Choroid plexus epithelial cell (primary cell): ENCODE data around the gene TBPL1.

Source experiments
- DNase-seq: peaks from one replicate; pipeline ENCODE4 v3.0.0-alpha.2; 2010; ENCODE audit warnings: low read depth
- H3K4me3 ChIP-seq: 2 replicates; pipeline ENCODE4 v1.5.1; 2011; ENCODE audit warnings: low read depth, mild to moderate bottlenecking, control low read depth, low read length, moderate library complexity
- TF ChIP-seq, protein P1 (sequence below): conservative IDR thresholded peaks from 2 replicates; pipeline ENCODE4 v1.5.1; 2011; ENCODE audit warnings: low read depth, mild to moderate bottlenecking, control low read depth, inconsistent platforms, low read length, moderate library complexity

The TBPL1 gene

DNA sequence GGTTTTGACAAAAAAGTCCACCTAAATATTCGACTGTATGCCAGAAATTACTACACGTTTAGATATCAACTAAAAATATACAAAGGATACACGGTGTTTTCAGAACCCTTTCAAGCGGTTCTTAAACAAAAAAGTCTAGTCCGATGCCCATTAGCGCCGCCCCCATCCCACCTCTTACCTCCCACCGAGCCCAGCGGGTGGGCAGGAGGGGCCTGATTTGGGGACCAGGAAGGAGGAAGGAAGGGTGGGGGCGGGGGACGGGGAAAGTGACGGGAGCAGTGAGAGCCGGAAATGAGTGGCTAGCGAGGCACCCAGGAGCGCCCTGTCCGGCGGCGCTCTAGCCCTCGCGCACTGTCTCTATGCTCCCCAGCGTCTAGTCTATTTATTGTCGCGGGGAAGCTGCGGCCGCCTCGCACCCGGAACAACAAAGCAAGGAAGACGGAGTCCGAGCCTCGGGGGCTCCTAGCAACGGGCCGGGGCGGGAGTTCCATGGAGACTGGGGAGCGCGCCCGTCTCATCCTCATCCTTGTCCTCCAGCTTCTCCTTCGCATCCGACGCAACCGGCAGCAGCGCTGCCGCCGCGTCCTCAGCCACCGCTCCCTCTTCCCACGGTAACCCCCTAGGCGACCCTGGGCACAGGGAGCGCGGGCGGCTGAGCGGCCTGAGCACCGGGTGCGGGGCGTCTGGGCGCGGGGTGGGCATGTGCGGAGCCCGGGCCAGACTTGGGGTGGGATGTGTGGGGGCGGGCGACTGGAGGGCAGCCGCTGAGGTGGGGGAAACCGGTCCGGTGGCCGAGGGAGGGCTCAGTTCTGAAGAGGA lies at the start of gene TBPL1:
Gene TBPL1, plus strand, starts transcription at position 410 of the 819 bp plus-strand sequence. CDS start 26,902 bp downstream, outside the sequence.
- TF ChIP-seq, protein P1, sequence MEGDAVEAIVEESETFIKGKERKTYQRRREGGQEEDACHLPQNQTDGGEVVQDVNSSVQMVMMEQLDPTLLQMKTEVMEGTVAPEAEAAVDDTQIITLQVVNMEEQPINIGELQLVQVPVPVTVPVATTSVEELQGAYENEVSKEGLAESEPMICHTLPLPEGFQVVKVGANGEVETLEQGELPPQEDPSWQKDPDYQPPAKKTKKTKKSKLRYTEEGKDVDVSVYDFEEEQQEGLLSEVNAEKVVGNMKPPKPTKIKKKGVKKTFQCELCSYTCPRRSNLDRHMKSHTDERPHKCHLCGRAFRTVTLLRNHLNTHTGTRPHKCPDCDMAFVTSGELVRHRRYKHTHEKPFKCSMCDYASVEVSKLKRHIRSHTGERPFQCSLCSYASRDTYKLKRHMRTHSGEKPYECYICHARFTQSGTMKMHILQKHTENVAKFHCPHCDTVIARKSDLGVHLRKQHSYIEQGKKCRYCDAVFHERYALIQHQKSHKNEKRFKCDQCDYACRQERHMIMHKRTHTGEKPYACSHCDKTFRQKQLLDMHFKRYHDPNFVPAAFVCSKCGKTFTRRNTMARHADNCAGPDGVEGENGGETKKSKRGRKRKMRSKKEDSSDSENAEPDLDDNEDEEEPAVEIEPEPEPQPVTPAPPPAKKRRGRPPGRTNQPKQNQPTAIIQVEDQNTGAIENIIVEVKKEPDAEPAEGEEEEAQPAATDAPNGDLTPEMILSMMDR = no peak
- H3K4me3 ChIP-seq = peak within 1 kb of the TSS; percentile 85
- peak; percentile 98 for DNase-seq

DNA sequence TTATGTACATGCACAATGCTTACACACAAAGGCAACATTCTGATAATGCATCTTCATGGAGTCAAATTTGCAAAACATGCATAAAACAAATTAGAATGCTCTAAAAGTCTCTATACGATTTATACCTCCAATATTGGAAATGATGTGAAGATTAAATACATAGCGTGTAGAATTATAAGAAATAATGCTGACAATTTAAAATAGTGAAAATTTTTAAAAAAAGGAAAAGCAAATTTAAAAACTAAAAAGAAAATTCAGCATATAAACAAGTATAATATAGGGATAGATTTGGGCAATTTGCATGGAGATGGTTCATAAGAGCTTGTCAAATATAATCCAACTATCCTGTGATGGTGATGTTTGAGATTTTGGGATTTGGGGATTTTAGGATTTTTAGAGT lies 49.2 kb upstream of the TBPL1 start:
- TF ChIP-seq, protein P1 = no peak
- no peak overlapping the region for H3K4me3 ChIP-seq
- DNase-seq = no peak

DNA sequence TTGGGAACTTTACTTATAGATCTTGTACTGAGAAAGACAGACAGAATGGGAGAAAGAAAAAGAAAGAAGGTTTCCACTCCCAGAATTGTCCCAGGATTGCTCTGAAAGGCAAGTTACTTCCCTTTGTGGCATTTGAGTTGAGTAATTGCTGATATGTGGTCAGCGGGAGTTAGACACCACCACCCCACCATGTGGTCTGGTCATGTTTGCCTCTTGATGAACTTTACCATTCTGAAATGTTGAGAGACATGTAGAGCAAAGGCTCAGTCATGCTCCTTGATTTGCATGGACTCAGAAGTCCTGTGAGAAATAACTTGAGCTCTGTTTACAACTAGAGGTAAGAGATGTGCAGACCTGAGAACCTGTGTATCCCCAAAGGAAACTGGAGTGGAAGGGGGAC lies 47.0 kb upstream of the TBPL1 start:
- DNase-seq = peak; percentile 75
- no peak overlapping the region for H3K4me3 ChIP-seq
- TF ChIP-seq, protein P1 = no peak

DNA sequence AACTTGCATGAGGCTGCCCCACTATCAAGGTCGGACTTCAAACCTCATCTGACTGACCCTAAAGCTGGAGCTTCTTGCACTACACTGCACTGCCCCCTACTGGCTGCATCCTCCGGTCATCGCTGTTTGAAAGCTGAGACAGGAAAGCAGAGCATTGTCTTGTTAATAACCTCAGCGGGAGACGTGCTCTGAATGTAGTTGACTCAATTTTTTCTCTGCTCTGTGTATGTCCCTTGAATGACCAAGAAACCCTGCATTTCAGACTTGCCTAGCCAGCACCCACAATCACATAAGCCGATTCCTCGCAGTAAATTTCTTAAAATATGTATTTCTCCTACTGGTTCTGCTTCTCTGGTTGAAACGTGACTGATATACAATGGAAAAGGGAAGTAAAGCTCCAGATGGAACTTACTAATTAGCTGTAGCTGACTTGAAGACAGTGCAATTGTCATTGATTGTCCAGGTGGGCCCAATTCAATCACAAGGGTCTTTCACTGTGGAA lies 36.3 kb upstream of the TBPL1 start:
- H3K4me3 ChIP-seq = no peak overlapping the region
- TF ChIP-seq, protein P1 = peak; percentile 98
- DNase-seq = peak; percentile 96

DNA sequence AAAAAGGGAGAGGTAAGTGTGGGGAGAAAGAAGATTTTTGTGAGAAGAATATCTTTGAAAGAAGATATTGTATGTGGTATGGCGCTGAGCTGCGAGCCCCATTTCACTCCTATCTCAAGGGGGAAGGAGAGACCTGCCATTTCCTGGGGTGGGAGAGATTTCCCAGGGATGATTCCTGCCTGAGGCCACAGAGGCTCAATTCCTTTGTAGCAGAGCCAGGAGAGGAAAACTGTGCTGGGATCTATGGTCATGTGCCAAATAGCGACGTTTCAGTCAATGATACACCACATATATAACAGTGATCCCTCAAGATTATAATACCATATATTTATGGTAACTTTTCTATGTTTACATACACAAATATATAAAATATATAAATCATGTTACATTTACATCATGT lies 35.2 kb upstream of the TBPL1 start:
- DNase-seq = no peak

DNA sequence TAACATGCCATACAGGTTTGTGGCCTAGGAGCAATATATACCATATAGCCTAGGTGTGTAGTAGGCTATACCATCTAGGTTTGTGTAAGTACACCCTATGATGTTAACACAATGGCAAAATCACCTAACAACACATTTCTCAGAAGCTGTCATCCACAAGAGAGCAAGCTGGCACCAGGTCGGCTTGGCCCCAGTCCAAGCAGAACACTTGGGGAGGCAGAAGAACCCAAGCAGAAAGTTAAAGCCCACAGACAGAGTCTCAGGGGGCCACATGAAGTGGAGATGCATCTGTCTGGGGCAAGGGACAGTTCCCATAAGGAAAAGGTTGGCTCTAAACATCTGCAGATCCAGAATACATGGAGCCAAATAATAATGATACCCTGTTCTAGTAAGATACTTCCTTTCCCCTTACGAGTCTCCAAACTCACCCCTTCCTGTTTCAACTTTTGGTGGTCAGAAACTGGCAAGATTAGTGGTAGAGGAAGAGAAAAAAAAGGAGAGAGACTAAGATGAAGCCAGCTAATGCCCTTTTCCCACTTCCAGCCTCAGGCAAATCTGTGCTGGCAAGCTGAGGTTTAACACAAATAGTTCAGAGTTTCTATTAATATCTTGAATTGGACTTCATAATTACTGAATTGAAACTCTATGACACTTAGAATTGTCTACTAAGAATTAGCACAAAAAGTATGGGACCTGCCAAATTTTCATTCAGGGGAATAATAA lies 34.7 kb upstream of the TBPL1 start:
- H3K4me3 ChIP-seq = no peak overlapping the region
- no peak for DNase-seq
- TF ChIP-seq, protein P1 = no peak

More for the DNA sequence above, 35.2 kb upstream of the TBPL1 start:
- TF ChIP-seq, protein P1 = no peak
- no peak overlapping the region for H3K4me3 ChIP-seq
